ENCODE data around the gene MORF4L1.

DNA sequence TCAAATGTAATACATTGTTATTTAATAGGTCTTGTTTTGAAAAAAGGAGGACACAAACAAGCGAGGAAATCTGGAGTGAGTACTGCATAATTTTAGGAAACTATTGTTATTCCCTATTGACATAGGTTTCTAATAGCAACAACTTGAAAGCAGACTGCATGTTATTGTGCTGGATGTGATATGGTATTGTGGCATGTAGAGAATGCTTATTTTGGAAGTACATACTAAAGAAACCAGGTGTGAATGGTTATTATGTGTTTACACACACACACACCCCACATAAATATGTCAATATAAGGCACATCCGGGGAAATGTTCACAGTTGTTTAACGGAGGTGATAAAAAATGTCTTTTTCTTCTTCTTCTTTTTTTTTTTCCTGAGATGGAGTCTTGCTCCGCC lies 5.9 kb upstream of the MORF4L1 start:
- TF ChIP-seq, protein P1, sequence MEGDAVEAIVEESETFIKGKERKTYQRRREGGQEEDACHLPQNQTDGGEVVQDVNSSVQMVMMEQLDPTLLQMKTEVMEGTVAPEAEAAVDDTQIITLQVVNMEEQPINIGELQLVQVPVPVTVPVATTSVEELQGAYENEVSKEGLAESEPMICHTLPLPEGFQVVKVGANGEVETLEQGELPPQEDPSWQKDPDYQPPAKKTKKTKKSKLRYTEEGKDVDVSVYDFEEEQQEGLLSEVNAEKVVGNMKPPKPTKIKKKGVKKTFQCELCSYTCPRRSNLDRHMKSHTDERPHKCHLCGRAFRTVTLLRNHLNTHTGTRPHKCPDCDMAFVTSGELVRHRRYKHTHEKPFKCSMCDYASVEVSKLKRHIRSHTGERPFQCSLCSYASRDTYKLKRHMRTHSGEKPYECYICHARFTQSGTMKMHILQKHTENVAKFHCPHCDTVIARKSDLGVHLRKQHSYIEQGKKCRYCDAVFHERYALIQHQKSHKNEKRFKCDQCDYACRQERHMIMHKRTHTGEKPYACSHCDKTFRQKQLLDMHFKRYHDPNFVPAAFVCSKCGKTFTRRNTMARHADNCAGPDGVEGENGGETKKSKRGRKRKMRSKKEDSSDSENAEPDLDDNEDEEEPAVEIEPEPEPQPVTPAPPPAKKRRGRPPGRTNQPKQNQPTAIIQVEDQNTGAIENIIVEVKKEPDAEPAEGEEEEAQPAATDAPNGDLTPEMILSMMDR (conservative IDR thresholded peaks at IDR 0.05; ENCODE audit: low read depth, low read length) = no peak
- TF ChIP-seq EZH2phosphoT487 (IDR thresholded peaks at IDR 0.05; ENCODE audit: borderline replicate concordance, low read length) = no peak
